NCI-H69 (cell line): ENCODE data around the gene ISOC2.

ENCODE experiments used
- DNase-seq: peaks from one replicate; lab custom pipeline; 2025; lab: John Stamatoyannopoulos, UW

The ISOC2 gene

GRCh38 chr19:55406826-55407549 lies 54.5 kb downstream of the ISOC2 start:
- DNase-seq, result peak; percentile 62

DNA sequence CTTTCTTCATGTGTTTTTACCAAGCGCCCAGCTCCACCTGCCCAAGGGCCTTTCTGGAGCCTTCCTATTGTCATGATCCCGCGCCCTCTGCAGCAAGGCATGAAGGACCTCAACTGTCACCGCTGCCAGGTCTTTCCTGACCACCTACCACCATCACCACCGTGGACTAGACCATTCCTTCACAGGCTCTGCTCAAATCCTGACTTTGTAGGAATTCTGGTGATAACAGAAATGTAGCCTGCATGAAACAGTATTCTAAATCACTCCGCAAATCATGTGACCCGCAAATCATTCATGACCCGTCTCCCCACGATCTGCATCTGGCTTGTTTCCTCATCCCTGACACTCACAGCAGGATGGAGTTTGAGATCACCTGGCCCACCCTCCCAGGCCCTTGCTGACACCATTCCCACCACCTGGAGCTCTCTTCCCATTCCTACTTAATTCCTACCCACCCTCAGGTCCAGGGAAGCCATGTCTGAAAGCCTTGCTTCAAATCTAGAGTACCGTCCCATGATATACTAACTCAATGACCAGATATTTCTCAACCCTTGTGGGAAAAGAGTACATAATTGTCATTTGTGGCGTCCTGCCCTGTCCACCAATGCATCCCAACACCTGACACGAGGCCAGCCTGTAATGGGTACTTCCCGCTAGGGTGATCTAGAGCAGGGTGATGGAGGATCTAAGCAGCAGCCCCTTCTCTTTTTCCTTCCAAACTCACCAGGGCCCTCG lies 55.2 kb downstream of the ISOC2 start:
- no peak for DNase-seq

DNA sequence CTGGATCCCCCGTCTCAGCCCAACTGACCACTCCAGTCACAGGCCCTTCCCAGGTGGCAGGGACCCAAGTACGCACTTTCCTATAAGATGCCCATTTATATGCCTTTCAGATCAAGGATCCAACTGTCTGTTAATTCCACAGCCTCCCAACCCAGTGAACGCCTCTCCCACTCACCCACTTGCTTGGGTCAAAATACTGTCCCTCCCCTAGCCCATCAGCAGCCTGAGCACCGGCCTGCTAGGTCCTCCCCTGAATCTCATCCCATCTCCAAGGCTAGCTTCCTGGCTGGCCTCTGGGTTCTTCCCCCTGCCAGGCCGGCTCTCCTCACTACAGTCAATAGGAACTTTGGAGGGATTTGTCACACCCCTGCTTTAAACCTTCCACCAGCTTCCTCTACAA lies 55.8 kb downstream of the ISOC2 start:
- DNase-seq, result no peak
